ENCODE measurements around the gene DSCAML1.

DNA sequence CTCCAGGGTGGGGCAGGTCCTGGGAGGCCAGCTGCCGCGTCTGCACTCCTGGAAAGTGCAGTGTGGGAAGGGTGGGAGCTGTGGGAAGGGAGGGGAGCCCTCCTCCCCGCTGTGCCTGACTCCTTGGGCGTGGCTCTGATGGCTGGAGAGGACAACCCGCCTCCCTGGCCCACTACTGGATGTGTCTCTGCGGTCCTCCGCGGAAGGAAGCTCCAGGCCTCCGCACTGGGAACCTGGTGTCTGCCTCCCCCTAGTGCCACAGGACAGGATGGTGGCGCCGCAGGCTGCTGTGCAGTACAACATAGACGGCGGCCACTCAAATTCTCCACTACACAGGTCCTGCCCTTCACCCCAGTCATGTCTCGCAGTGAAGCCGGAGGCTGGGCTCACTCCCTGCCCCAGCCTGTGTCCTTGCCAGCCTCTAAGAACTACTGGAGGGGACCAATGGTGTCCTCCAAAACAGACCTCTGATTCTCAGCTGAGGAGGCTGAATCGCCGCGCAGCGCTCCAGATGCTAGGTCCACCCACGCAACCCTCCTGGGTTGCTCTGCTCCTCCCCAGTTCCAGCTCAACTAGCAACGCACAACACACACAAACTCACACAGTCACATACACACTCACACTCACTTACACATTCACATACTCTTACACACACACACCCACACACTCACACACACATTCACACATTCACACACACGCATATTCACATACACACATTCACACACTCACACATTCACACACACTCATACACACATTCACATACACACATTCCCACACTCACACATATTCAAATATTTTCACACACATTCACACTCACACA is 12.4 kb upstream of the DSCAML1 start:
- no peak for TF ChIP-seq TAF1 (IDR thresholded peaks at IDR 0.05; ENCODE audit: low read depth, low read length)
- no peak for TF ChIP-seq SPI1 (IDR thresholded peaks at IDR 0.05; ENCODE audit: low read depth, low read length)

Data from GM12891 (cell line).